GM20431 (cell line): ENCODE measurements around the gene CGB2.
"Not testable (repeated sequence)": the region's sequence is repeated elsewhere in the genome, so short reads cannot be mapped to it uniquely, and the experiment has no call there.

Source experiments
- in situ Hi-C: fragments of 300-500 bp; cut with MseI, MboI; formaldehyde crosslinking; loops from one replicate; pipeline ENCODE4 v1.15.0; 2020; ENCODE audit warnings: low sequenced_read_pairs; ENCODE audit not compliant: unreplicated experiment

Gene CGB2

DNA sequence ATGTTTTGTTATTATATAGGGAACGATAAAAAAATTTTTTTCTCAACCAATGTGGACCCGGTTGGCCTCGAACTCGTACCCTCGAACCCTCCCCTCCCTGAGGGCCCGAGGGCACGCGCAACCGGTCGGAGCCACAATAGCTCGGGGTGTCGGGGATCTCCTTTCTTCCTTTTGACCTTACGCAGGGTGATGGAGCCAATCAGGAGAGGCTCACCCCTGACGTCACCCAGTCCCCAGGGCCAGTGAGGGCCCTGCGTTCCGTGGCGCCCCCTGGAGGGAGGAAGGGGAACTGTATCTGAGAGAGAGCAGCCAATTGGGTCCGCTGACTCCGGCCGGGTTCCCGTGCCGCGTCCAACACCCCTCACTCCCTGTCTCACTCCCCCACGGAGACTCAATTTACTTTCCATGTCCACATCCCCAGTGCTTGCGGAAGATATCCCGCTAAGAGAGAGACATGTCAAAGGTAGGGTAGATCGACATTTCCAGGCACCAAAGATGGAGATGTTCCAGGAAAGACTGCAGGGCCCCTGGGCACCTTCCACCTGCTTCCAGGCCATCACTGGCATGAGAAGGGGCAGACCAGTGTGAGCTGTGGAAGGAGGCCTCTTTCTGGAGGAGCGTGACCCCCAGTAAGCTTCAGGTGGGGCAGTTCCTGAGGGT lies at the start of gene CGB2:
Gene CGB2, plus strand, starts transcription at position 249 of the 660 bp plus-strand sequence. Its CDS starts 206 bp downstream, at position 455.
- in situ Hi-C loops: not testable (repeated sequence)

DNA sequence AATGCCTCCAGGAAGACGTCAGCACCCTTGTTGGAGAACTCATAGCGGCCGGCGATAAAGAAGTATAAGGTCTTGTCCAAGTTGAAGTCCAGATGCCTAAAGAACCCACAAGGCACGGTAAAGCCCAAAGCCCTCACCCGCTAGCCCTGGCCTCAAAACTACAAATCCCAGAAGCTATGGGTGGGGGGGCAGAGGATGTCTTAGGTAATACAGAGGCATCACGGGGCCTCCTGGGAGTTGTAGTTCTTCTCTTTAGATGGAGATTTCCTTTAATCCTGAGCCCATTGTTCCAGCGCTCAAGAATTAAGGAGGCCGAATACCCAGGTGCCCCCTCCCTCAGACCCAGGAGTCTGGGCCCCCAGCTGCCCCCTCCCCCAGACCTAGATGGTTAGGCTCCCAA lies 49.4 kb upstream of the CGB2 start:
- in situ Hi-C loops: no loop called here

DNA sequence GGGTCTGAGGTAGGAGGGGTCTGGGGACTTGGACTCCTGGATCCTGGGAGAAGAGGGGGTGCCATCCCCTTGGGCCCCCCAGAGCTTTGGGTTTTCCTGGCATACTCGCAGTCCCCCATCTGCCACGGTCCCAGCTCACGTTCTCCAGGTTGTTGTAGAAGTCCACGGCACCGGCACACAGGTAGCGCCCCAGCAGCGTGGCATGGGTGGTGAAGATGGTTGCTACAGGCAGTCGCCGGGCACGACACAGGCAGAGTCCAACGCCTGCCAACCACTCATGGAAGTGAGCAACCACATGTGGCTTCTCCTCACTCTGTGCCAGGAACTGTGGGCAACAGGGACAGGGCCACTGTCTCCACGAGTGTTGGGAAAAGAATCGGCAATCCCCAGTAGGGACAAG lies 46.0 kb upstream of the CGB2 start:
- in situ Hi-C loops: no loop called here

DNA sequence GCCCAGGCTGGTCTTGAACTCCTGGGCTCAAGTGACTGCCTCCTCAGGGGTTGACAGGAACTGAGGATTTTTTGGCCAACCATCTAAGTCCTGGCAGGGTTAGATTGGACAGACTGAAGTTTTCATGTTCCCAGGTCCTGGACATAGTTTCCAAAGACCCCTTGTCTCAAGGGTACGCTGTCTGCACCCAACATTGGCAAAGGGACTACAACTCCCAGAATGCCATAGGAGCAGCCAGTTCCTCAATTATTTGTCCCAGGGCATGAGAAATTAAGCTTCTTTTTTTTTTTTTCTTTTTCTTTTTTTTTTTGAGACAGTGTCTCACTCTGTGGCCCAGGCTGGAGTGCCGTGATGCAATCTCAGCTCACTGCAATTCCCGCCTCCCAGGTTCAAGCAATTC lies 45.5 kb upstream of the CGB2 start:
- in situ Hi-C loops: no loop called here

- in situ Hi-C loops: no loop called here
Measured at GRCh38 chr19:48987323-48987722, 44.4 kb upstream of the CGB2 start.

DNA sequence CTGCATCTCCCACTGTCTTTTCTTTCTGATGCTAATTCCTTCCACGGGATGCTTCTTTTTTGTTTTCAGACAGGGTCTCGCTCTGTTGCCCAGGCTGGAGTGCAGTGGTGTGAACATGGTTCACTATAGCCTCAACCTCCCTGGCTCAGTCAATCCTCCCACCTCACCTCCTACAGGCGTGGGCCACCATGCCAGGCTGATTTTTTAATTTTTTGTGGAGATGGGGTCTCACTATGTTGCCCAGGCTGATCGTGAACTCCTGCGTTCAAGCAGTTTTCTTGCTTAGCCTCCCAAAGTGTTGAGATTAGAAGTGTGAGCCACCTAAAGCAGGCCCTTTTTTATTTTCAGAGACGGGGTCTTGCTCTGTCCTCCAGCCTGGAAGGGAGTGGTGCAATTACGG lies 43.4 kb upstream of the CGB2 start:
- in situ Hi-C loops: no loop called here

GRCh38 chr19:48988860-48989259 lies 42.8 kb upstream of the CGB2 start:
- in situ Hi-C loops: no loop called here

DNA sequence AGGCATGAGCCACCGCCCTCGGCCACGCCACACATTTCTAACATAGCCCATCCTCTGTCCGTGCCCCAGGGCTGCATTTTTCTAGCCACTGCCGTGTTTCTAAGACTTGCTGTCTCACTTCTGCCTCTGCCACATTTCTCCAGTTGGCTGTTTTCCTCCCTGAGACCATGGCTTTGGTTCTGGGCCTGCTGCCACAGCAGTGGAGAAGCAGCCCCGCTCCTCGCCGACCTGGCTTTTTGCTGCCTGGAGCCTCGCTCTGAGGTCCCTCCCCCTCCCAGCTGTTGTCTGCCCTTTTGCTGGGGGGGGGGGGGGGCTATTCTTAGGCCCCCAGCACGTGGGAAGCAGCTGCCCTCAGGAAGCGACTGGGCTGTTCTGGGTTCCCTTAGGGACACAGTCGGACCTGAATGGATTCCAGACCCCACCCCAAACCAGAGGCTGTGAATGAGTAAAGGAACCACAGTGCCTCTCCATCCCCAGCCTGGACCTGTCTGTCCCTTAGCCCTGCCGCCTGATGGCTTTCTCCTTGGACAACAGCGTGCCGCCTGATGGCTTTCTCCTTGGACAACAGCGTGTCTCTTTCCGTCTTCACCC lies 41.9 kb upstream of the CGB2 start:
- in situ Hi-C loops: no loop called here

- in situ Hi-C loops: no loop called here
Measured at GRCh38 chr19:48990400-48990799, 41.3 kb upstream of the CGB2 start.

DNA sequence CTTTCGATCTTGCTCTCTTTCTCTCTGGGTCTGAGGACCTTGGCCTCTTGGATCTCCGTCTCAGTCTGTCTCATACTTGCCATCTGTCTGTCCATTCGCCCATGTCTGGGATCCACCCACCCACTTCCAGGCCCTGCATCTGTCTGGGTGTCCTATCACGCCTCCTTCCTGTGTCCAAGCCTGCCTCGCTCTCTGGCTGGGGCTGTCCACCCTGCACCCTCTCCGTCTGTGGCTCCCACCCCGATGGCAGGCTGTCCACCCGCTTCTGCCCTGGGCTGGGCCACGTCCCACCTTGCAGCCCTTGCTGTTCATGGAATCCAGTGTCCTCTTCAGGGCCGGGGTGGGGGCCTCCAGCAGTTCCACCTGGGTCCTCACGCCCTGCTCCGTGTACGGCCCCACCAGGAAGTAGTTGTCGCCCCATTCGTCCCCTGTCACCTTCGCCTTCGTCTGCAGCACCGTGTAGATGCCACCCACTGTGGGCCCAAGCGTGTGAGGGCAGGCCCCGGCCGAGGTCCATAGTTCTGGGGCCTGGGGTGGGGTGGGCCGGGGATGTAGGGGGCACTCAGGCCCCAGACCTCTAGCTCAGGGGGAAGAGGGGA lies 40.6 kb upstream of the CGB2 start:
- in situ Hi-C loops: no loop called here

DNA sequence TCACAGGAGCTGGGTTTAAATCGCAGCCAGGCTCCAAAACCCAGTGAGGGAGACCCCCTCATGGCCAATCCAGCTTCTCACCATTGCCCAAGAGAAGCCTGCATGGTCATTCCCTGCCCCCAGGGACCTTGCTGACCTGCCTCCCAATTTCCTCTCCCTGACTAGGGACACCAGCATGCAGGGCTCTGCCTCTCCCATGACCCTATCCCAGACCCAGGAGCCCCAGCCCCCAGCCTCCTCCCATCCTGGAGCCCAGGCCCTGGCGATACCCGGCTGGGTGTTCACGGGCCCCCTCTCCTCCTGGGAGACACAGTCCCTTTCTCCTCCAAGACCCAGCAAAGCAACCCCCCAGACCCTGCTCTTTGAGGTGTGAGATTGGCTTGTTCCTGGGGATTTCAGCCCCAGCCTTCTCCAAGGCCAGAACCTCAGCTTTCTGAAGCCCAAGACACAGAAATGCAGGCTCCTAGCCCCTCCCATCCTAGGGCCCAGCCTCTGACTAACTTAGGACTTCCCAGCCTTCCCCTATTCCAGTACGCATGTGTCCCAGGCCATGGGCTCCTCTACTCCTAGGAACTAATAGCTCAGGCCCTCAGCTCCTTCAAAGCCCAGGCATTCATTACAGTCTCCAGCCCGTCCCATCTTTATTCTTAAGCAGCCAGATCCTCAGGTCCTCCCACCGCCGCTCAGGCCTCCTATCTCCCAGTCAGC lies 39.7 kb upstream of the CGB2 start:
- in situ Hi-C loops: no loop called here

GRCh38 chr19:48992581-48993174 lies 39.0 kb upstream of the CGB2 start:
- in situ Hi-C loops: no loop called here

DNA sequence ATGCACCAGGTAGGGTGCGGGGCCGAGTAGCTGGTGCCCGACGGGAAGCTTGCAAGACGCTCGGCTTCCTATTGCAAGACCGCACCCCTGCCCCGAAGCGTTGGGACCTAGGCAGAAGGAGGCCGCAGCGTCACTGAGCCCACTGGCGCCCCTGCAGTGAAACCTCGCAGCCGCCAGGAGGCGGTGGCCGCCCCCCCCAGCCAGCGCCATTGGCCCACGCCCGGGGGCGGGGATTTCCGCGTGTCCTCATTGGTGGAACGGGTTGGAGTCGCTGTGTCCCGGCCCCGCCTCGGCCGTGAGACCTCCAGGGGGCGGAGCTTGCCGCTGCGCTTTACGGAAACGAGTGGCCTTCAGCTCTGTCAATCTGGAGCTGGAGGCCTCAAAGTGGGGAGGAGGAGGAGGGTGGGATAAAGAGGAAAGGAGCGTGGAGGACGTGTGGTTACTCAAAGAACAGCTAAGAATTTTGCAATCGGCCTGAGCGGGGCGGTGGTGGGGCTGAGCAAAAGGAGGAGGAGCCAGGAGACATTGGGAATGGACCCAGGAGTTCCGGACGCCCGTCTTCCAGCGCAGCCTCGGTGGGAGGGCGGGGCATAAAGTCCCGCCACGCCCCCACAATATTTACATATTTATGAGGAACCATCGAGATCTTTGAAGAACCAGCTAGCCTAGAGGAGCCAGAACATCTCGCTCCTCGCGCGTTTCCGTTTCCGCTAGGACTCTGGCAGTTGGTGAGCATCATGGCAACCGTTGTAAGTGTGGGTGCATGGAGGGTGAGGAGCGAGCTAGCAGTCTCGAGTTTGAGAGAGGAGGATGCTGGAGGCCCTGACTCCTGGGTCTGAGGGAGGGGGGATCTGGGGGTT lies 38.3 kb upstream of the CGB2 start, which contains the start of the genes GYS1 and RUVBL2:
Gene GYS1, minus strand, starts transcription at position 135 of the 860 bp plus-strand sequence. CDS start 197 bp downstream, outside the sequence.
Gene RUVBL2, plus strand, starts transcription at position 713 of the 860 bp plus-strand sequence. Its CDS starts 25 bp downstream, at position 738.
- in situ Hi-C loops: no loop called here

- in situ Hi-C loops: no loop called here
Measured at GRCh38 chr19:48994035-48994386, 37.7 kb upstream of the CGB2 start.

GRCh38 chr19:48997972-48998371 lies 33.7 kb upstream of the CGB2 start:
- in situ Hi-C loops: no loop called here

GRCh38 chr19:48999481-49000325 lies 32.0 kb upstream of the CGB2 start:
- in situ Hi-C loops: no loop called here

GRCh38 chr19:49004133-49004532 lies 27.6 kb upstream of the CGB2 start:
- in situ Hi-C loops: no loop called here

DNA sequence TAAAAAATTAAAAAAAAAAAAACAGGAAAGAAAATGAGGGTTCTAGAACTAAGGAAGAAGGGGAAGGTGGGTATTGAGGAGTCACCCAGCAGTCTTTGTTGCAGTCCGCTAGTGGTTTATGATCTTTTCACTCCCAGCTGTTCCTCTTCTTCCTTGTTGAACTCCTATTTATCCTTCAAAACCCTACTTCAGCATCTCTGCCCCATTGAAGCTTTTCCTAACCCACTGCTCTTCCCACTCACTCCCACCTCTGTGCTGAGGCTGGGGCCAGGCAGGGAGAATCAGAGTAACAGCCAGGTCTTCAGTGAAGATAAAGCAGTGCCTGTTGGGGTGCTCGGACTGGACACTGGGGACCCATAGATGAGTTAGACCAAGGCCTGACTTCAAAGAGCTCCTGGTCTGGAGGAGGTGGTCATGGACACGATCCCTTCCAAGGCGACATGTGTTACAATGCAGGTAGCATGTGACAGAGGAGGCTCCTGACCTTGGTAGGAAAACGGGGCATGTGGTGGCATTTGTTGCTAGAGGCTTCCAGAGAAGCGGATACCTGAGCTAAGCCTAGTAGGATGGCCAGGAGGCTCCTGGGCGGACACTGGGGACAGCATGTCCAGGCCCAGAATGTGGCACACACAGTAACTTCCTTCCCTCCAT lies 26.6 kb upstream of the CGB2 start:
- in situ Hi-C loops: no loop called here
